HG03135 (cell line): ENCODE measurements around the gene ENPP5.

ENCODE experiments used
- ATAC-seq: cut with Tn5 transposase; IDR thresholded peaks from one replicate; pipeline ENCODE4 v1.9.1; 2021; ENCODE audit warnings: mild to moderate bottlenecking, moderate library complexity; ENCODE audit not compliant: unreplicated experiment

The ENPP5 gene

DNA sequence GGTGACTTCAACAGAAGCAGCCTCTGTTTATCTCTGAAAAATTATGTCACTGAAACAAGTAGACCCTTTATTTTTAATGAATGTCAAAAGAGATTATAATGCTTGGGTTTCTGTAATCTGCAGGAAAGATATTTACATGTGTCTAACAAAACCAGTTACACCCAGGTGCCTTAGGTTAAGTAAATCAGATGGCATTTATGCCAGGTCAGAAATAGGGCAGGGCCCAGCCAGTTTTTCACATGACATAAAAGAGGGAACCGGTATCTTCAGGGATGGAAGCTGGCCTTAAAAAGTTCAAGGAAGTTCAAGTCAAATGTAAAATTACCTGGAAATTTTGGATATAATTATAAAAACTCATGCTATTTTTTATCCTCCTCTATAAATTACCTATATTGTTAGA, 55.1 kb downstream of the ENPP5 start:
- no peak for ATAC-seq

- ATAC-seq: no peak
Measured at GRCh38 chr6:46113370-46113769, 57.4 kb downstream of the ENPP5 start.
